GM12878 (cell line): ENCODE measurements around the gene HEBP2. TPM values are rescaled to one million over a fixed set of nuclear protein-coding genes. Genes with fewer than 3 reads are reported as not detected.

Experiments
- ATAC-seq: fragments of 200-7000 bp; cut with Tn5 transposase; 3 replicates; pipeline ENCODE4 v1.9.1; 2020; ENCODE audit warnings: mild to moderate bottlenecking, moderate library complexity
- BruUV-seq: library from RNA; stranded (reverse); fragments of 400-500 nt; replicated peaks from 2 replicates; lab custom pipeline; 2021; lab: Mats Ljungman, UMichigan
- CTCF ChIA-PET: fragments of 300-600 bp; sonication (Branson Sonifier 250); formaldehyde crosslinking; extraction: SDS; loops from one replicate; lab custom pipeline; 2021; ENCODE audit warnings: inconsistent platforms; lab: Yijun Ruan, JAX
- POLR2A ChIA-PET: fragments of 350-600 bp; formaldehyde crosslinking; extraction: SDS; loops from one replicate; lab custom pipeline; 2021; ENCODE audit warnings: inconsistent platforms; lab: Charles Lee
- RAD21 ChIA-PET: fragments of 300-600 bp; sonication (Branson Sonifier 250); formaldehyde crosslinking; loops from one replicate; lab custom pipeline; 2023; ENCODE audit warnings: antibody characterized with exemption; ENCODE audit not compliant: unreplicated experiment; lab: Charles Lee
- SMC1A ChIA-PET: fragments of 300-600 bp; sonication (Branson Sonifier 250); formaldehyde crosslinking; loops from one replicate; lab custom pipeline; 2023; ENCODE audit not compliant: unreplicated experiment, uncharacterized antibody; lab: Charles Lee
- DNase-seq: peaks from one replicate; pipeline ENCODE4 v3.0.0-alpha.2; 2011; ENCODE audit warnings: low read depth, low spot score
- FAIRE-seq: peaks from 3 replicates; lab custom pipeline; 2011; peaks lifted over from hg19 to GRCh38; lab: Jason Lieb, UNC
- H2AFZ ChIP-seq: 2 replicates; pipeline ENCODE4 v1.6.0; 2011; ENCODE audit warnings: low read depth, low read length, control low read depth; ENCODE audit not compliant: control insufficient read depth
- H3K27ac ChIP-seq: 2 replicates; pipeline ENCODE4 v1.5.1; 2011; ENCODE audit warnings: control low read depth; ENCODE audit not compliant: control insufficient read depth, insufficient read depth
- H3K27me3 ChIP-seq, 2 experiments: replicated peaks in 1 of 2; 2 replicates each; pipeline versions ENCODE4 v1.6.0 to v1.6.1; 2011; ENCODE audit warnings: low read length in 1 of 2; ENCODE audit not compliant: control insufficient read depth in 2 of 2, insufficient read depth in 2 of 2
- H3K36me3 ChIP-seq, 2 experiments: 2 replicates each; pipeline ENCODE4 v1.5.1; 2011; ENCODE audit warnings: low read length in 1 of 2; ENCODE audit not compliant: control insufficient read depth in 2 of 2, insufficient read depth in 2 of 2
- H3K4me1 ChIP-seq: 2 replicates; pipeline ENCODE4 v1.6.1; 2011; ENCODE audit warnings: mild to moderate bottlenecking, low read length, moderate library complexity, mixed read lengths; ENCODE audit not compliant: control insufficient read depth, insufficient read depth
- H3K4me2 ChIP-seq: 2 replicates; pipeline ENCODE4 v1.6.0; 2011; ENCODE audit warnings: control low read depth; ENCODE audit not compliant: control insufficient read depth, insufficient read depth
- H3K4me3 ChIP-seq: fragments of 200-600 bp; sonication (generic); 2 replicates; pipeline ENCODE4 v1.5.1; 2016
- H3K79me2 ChIP-seq: 2 replicates; pipeline ENCODE4 v1.6.0; 2011; ENCODE audit warnings: low read length; ENCODE audit not compliant: control insufficient read depth, insufficient read depth
- H3K9ac ChIP-seq: 2 replicates; pipeline ENCODE4 v1.8.0; 2011; ENCODE audit warnings: low read length, control low read depth, mixed read lengths; ENCODE audit not compliant: control insufficient read depth, insufficient read depth
- H3K9me3 ChIP-seq: replicated peaks from 3 replicates; pipeline ENCODE4 v1.5.1; 2011; ENCODE audit warnings: mild to moderate bottlenecking, low read length; ENCODE audit not compliant: control insufficient read depth, insufficient read depth
- H4K20me1 ChIP-seq: 2 replicates; pipeline ENCODE4 v1.6.0; 2011; ENCODE audit not compliant: control insufficient read depth, insufficient read depth
- BHLHE40 ChIP-seq, 2 experiments: fragments of 450-650 bp in 1 of 2; IDR thresholded peaks; 2 replicates each; pipeline ENCODE4 v1.6.1; 2011 to 2017; ENCODE audit warnings: low read depth in 2 of 2, borderline replicate concordance in 1 of 2, improper control_type of control experiment in 1 of 2, low read length in 1 of 2, mild to moderate bottlenecking in 1 of 2
- BMI1 ChIP-seq: fragments of 450-650 bp; IDR thresholded peaks from 2 replicates; pipeline ENCODE4 v1.6.1; 2016; ENCODE audit warnings: mild to moderate bottlenecking, moderate library complexity, borderline replicate concordance
- MTA2 ChIP-seq: fragments of 450-650 bp; IDR thresholded peaks from 2 replicates; pipeline ENCODE4 v1.6.1; 2016; ENCODE audit warnings: low read depth, mild to moderate bottlenecking, moderate library complexity
- TBL1XR1 ChIP-seq: IDR thresholded peaks from 2 replicates; pipeline ENCODE4 v1.6.1; 2012; ENCODE audit warnings: low read depth, low read length, improper control_type of control experiment
- TCF3 ChIP-seq: IDR thresholded peaks from 2 replicates; pipeline ENCODE4 v1.6.1; 2012; ENCODE audit warnings: low read depth, mild to moderate bottlenecking, low read length, borderline replicate concordance; ENCODE audit not compliant: insufficient read depth
- WGBS: methylation state at CpG from one replicate; pipeline ENCODE4 v1.1.6; 2016; ENCODE audit warnings: low lambda C conversion rate; ENCODE audit not compliant: insufficient replicate concordance, insufficient coverage; ENCODE audit errors: missing lambda C conversion rate; 5-methylcytosine and 5-hydroxymethylcytosine counted together
- in situ Hi-C: fragments of 300-500 bp; cut with MboI; formaldehyde crosslinking; loops from 9 replicates; pipeline ENCODE4 v1.14.3; 2018; ENCODE audit warnings: mixed read lengths
- intact Hi-C: fragments of 100-400 bp; cut with micrococcal nuclease; formaldehyde crosslinking; loops from one replicate; pipeline ENCODE4 v1.14.2; 2022; ENCODE audit not compliant: unreplicated experiment
- polyA plus RNA-seq, 11 experiments: library from polyadenylated mRNA; depleted of rRNA in 4 of 11; unstranded in 6 of 11; stranded (reverse) in 5 of 11; fragments of >200 nt; fragmentation: Nextera tagmentation in 4 of 11; fragmentation: Illumina TruSeq in 1 of 11; extraction: Ambion mirVana in 4 of 11; extraction: Trizol in 1 of 11; gene quantifications; 1 replicate in 1 of 11; 2 replicates in 10 of 11; pipeline versions ENCODE4 v1.2.1 to v1.2.3, GENCODE V29; 2011 to 2016; ENCODE audit warnings: inconsistent platforms in 2 of 11, missing spikeins in 2 of 11, low read depth in 1 of 11
- total RNA-seq, 4 experiments: library from RNA; depleted of rRNA in 3 of 4; stranded (reverse); fragments of >200 nt in 3 of 4; fragmentation: Illumina TruSeq in 1 of 4; extraction: Trizol in 1 of 4; gene quantifications; 2 replicates each; pipeline versions ENCODE4 v1.2.1 to v1.2.3, GENCODE V29; 2013 to 2021
- TF ChIP-seq, protein P1 (sequence below): fragments of 450-650 bp; IDR thresholded peaks from 2 replicates; pipeline ENCODE4 v1.6.1; 2016; ENCODE audit warnings: mild to moderate bottlenecking, moderate library complexity, borderline replicate concordance
- TF ChIP-seq, protein P2 (sequence below), 3 experiments: IDR thresholded peaks in 2 of 3; conservative IDR thresholded peaks in 1 of 3; 2 replicates each; pipeline ENCODE4 v1.5.1; 2011; ENCODE audit warnings: low read depth in 3 of 3, low read length in 3 of 3, mild to moderate bottlenecking in 3 of 3, control low read depth in 2 of 3, moderate library complexity in 2 of 3, inconsistent platforms in 1 of 3, mixed read lengths in 1 of 3; ENCODE audit not compliant: control insufficient read depth in 2 of 3, insufficient read depth in 1 of 3; ENCODE audit errors: extremely low read depth in 1 of 3

Gene HEBP2
- total and polyA plus RNA-seq, 10 of the 15 experiments (the other 5 are each of a cell fraction or from before 2014, with no cell fraction given) = 3.8 to 41.8 (median 16.9) TPM

- FAIRE-seq (no peak), ATAC-seq (peak; percentile 48), DNase-seq (no peak)
- Histone ChIP-seq H3K4me2 (peak overlapping the region; percentile 97), H3K79me2 (no peaks in the 10 kb centered on the region), H3K4me1 (peaks cover 3% of the 10 kb centered on the region; the same call in 1 of the 2 replicates), H3K9ac (peak overlapping the region; percentile 75), H4K20me1 (no peaks in the 10 kb centered on the region), H3K27me3 (no peaks in the 10 kb centered on the region), H3K4me3 (peak overlapping the region; percentile 87), H2AFZ (peak overlapping the region; percentile 96), H3K27ac (peak overlapping the region; percentile 61), H3K9me3 (no peaks in the 10 kb centered on the region), H3K36me3 (peaks cover 0 to 3% of the 10 kb centered on the region in 2 experiments; a peak in 1 of 4 replicates)
- intact Hi-C loops (loop anchor here (5.0 kb wide), 1 partner anchor 116 kb away; no protein-coding TSS in a partner anchor), in situ Hi-C loops (no loop called here)
- POLR2A ChIA-PET = interaction anchor here (0.6 to 1.0 kb wide), 2 partner anchors 52 to 178 kb away, joined by 3 to 4 read pairs; no protein-coding TSS in a partner anchor
- RAD21 ChIA-PET = interaction anchor here (0.8 to 4.4 kb wide), 6 partner anchors 27 to 287 kb away, joined by 3 to 26 read pairs (median 4); no protein-coding TSS in a partner anchor
- no TSS peak for BruUV-seq
- WGBS = 3% methylated on average over 29 of the region's 30 CpGs
- SMC1A ChIA-PET = interaction anchor here (1.3 to 4.4 kb wide), 2 partner anchors 46 to 106 kb away, joined by 3 to 34 read pairs; no protein-coding TSS in a partner anchor
- TF ChIP-seq BMI1 (no peak), BHLHE40 (IDR thresholded peaks at IDR 0.05; ENCODE audit: borderline replicate concordance in 1 of 2, low read depth in 2 of 2, low read length in 1 of 2) (peak in 1 of 2 experiments; percentile 19; a peak in 1 of 4 replicates), TBL1XR1 (no peak), MTA2 (0 out of 2 replicates have a peak, but pooled peaks have one; percentile 10), TCF3 (no peak)
- TF ChIP-seq, protein P1, sequence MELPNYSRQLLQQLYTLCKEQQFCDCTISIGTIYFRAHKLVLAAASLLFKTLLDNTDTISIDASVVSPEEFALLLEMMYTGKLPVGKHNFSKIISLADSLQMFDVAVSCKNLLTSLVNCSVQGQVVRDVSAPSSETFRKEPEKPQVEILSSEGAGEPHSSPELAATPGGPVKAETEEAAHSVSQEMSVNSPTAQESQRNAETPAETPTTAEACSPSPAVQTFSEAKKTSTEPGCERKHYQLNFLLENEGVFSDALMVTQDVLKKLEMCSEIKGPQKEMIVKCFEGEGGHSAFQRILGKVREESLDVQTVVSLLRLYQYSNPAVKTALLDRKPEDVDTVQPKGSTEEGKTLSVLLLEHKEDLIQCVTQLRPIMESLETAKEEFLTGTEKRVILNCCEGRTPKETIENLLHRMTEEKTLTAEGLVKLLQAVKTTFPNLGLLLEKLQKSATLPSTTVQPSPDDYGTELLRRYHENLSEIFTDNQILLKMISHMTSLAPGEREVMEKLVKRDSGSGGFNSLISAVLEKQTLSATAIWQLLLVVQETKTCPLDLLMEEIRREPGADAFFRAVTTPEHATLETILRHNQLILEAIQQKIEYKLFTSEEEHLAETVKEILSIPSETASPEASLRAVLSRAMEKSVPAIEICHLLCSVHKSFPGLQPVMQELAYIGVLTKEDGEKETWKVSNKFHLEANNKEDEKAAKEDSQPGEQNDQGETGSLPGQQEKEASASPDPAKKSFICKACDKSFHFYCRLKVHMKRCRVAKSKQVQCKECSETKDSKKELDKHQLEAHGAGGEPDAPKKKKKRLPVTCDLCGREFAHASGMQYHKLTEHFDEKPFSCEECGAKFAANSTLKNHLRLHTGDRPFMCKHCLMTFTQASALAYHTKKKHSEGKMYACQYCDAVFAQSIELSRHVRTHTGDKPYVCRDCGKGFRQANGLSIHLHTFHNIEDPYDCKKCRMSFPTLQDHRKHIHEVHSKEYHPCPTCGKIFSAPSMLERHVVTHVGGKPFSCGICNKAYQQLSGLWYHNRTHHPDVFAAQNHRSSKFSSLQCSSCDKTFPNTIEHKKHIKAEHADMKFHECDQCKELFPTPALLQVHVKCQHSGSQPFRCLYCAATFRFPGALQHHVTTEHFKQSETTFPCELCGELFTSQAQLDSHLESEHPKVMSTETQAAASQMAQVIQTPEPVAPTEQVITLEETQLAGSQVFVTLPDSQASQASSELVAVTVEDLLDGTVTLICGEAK = peak; percentile 18; the same call in 1 of the 2 replicates
- TF ChIP-seq, protein P2, sequence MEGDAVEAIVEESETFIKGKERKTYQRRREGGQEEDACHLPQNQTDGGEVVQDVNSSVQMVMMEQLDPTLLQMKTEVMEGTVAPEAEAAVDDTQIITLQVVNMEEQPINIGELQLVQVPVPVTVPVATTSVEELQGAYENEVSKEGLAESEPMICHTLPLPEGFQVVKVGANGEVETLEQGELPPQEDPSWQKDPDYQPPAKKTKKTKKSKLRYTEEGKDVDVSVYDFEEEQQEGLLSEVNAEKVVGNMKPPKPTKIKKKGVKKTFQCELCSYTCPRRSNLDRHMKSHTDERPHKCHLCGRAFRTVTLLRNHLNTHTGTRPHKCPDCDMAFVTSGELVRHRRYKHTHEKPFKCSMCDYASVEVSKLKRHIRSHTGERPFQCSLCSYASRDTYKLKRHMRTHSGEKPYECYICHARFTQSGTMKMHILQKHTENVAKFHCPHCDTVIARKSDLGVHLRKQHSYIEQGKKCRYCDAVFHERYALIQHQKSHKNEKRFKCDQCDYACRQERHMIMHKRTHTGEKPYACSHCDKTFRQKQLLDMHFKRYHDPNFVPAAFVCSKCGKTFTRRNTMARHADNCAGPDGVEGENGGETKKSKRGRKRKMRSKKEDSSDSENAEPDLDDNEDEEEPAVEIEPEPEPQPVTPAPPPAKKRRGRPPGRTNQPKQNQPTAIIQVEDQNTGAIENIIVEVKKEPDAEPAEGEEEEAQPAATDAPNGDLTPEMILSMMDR (IDR thresholded peaks at IDR 0.05 in 2 of 3, conservative IDR thresholded peaks at IDR 0.05 in 1 of 3; ENCODE audit: control insufficient read depth in 2 of 3, extremely low read depth in 1 of 3, insufficient read depth in 1 of 3, low read depth in 3 of 3, low read length in 3 of 3) = peak in 2 of 3 experiments; percentile 37 to 43; a peak in 4 of 6 replicates
- CTCF ChIA-PET = interaction anchor here (0.6 to 2.7 kb wide), 15 partner anchors 10 to 288 kb away, joined by 3 to 24 read pairs (median 3); no protein-coding TSS in a partner anchor
Measured at GRCh38 chr6:138403324-138403800, 661 bp upstream of the HEBP2 start.
